SK-N-SH treated with all-trans-retinoic acid at 6 μM for 48 hours (cell line): ENCODE measurements around the gene PWWP2B.

Experiments
- BACH2 ChIP-seq: fragments of 250-450 bp; sonication (Bioruptor Pico); IDR thresholded peaks from 2 replicates; pipeline ENCODE4 v1.9.0; 2021; ENCODE audit warnings: mild to moderate bottlenecking, borderline replicate concordance
- ESRRG ChIP-seq: fragments of 250-450 bp; sonication (Bioruptor Pico); IDR thresholded peaks from 2 replicates; pipeline ENCODE4 v1.6.1; 2021; ENCODE audit warnings: mild to moderate bottlenecking
- ISL1 ChIP-seq: fragments of 250-450 bp; sonication (Bioruptor Pico); IDR thresholded peaks from 2 replicates; pipeline ENCODE4 v2.1.2; 2022; ENCODE audit warnings: mild to moderate bottlenecking, moderate library complexity

- TF ChIP-seq BACH2: no peak
- no peak for TF ChIP-seq ISL1
- no peak for TF ChIP-seq ESRRG (CRISPR knock-in tag)
These were observed 22.4 kb upstream of the PWWP2B start for GRCh38 chr10:132374612-132375011.
